ENCODE data around the gene PDE10A. TPM values are rescaled to one million over a fixed set of nuclear protein-coding genes. Genes with fewer than 3 reads are reported as not detected.
"Not testable (repeated sequence)": the region's sequence is repeated elsewhere in the genome, so short reads cannot be mapped to it uniquely, and the experiment has no call there.

Gene PDE10A
- total RNA-seq, 6 donors from 2014 or later: 0.89 to 4.9 (median 1.4) TPM

GRCh38 chr6:165597821-165598220, 65.2 kb downstream of the PDE10A start:
- no peak overlapping the region for H3K27ac ChIP-seq
- no peaks in the 10 kb centered on the region for H3K27me3 ChIP-seq
- peaks cover 0 to 4% (median 0%) of the 10 kb centered on the region in 4 donors for H3K9me3 ChIP-seq
- no peak overlapping the region for H3K4me3 ChIP-seq
- ATAC-seq (ENCODE audit: low FRiP score in 2 of 2) (no peak), DNase-seq (no peak)
- no peak for TF ChIP-seq POLR2A (IDR thresholded peaks at IDR 0.05)
- no peak for TF ChIP-seq CTCF (IDR thresholded peaks at IDR 0.05)
- no peak for TF ChIP-seq POLR2AphosphoS5 (IDR thresholded peaks at IDR 0.05)
- TF ChIP-seq EP300 (IDR thresholded peaks at IDR 0.05): no peak
- no peaks in the 10 kb centered on the region for H3K36me3 ChIP-seq
- 71 to 90% methylated on average over 3 of the region's 3 CpGs for WGBS, 2 donors
- no peaks in the 10 kb centered on the region for H3K4me1 ChIP-seq

GRCh38 chr6:165594584-165595333, 68.3 kb downstream of the PDE10A start:
- Histone ChIP-seq H3K27ac (no peak overlapping the region), H3K4me1 (no peaks in the 10 kb centered on the region), H3K4me3 (no peak overlapping the region), H3K36me3 (no peaks in the 10 kb centered on the region), H3K27me3 (no peaks in the 10 kb centered on the region), H3K9me3 (peaks cover 0 to 4% (median 0%) of the 10 kb centered on the region in 4 donors)
- 74 to 82% methylated on average over 7 of the region's 7 CpGs for WGBS, 2 donors
- DNase-seq (no peak), ATAC-seq (ENCODE audit: low FRiP score in 2 of 2) (no peak)
- TF ChIP-seq EP300 (IDR thresholded peaks at IDR 0.05) (no peak), POLR2A (IDR thresholded peaks at IDR 0.05) (no peak), CTCF (IDR thresholded peaks at IDR 0.05) (no peak), POLR2AphosphoS5 (IDR thresholded peaks at IDR 0.05) (no peak)

- 93 to 97% methylated on average over 4 of the region's 4 CpGs for WGBS, 2 donors
- not testable (repeated sequence) for H3K4me1 ChIP-seq; DNase-seq; ATAC-seq (ENCODE audit: low FRiP score in 2 of 2); H3K27me3 ChIP-seq; H3K4me3 ChIP-seq; H3K27ac ChIP-seq; H3K36me3 ChIP-seq; H3K9me3 ChIP-seq
Observed at GRCh38 chr6:165592947-165593346, 70.1 kb downstream of the PDE10A start.

- no peaks in the 10 kb centered on the region for H3K36me3 ChIP-seq
- peaks cover 0 to 4% (median 2%) of the 10 kb centered on the region in 4 donors for H3K9me3 ChIP-seq
- WGBS, 2 donors: 82 to 83% methylated on average over 1 of the region's 1 CpG
- DNase-seq (no peak), ATAC-seq (ENCODE audit: low FRiP score in 2 of 2) (no peak)
- H3K4me1 ChIP-seq: no peaks in the 10 kb centered on the region
- H3K27ac ChIP-seq: no peak overlapping the region
- no peak for TF ChIP-seq POLR2AphosphoS5 (IDR thresholded peaks at IDR 0.05)
- no peak for TF ChIP-seq EP300 (IDR thresholded peaks at IDR 0.05)
- no peak for TF ChIP-seq POLR2A (IDR thresholded peaks at IDR 0.05)
- no peak for TF ChIP-seq CTCF (IDR thresholded peaks at IDR 0.05)
- no peaks in the 10 kb centered on the region for H3K27me3 ChIP-seq
- no peak overlapping the region for H3K4me3 ChIP-seq
Observed at GRCh38 chr6:165588515-165588914, 74.5 kb downstream of the PDE10A start.

- TF ChIP-seq POLR2A (IDR thresholded peaks at IDR 0.05): no peak
- Histone ChIP-seq H3K36me3 (no peaks in the 10 kb centered on the region), H3K27ac (no peak overlapping the region), H3K4me1 (no peaks in the 10 kb centered on the region), H3K4me3 (no peak overlapping the region), H3K27me3 (no peaks in the 10 kb centered on the region), H3K9me3 (peaks cover 0 to 4% (median 0%) of the 10 kb centered on the region in 4 donors)
- ATAC-seq (ENCODE audit: low FRiP score in 2 of 2) (no peak), DNase-seq (no peak)
- 90 to 93% methylated on average over 5 of the region's 5 CpGs for WGBS, 2 donors
Observed at GRCh38 chr6:165587206-165587605, 75.8 kb downstream of the PDE10A start.

GRCh38 chr6:165586706-165587105, 76.3 kb downstream of the PDE10A start:
- TF ChIP-seq EP300 (IDR thresholded peaks at IDR 0.05): no peak
- no peak for TF ChIP-seq CTCF (IDR thresholded peaks at IDR 0.05)
- no peak for TF ChIP-seq POLR2A (IDR thresholded peaks at IDR 0.05)
- no peak for ATAC-seq (ENCODE audit: low FRiP score in 2 of 2)
- no peak overlapping the region for H3K27ac ChIP-seq
- H3K4me1 ChIP-seq: no peaks in the 10 kb centered on the region
- no peak for DNase-seq
- no peaks in the 10 kb centered on the region for H3K36me3 ChIP-seq
- 62 to 84% methylated on average over 3 of the region's 3 CpGs for WGBS, 2 donors
- H3K4me3 ChIP-seq: no peak overlapping the region
- H3K27me3 ChIP-seq: no peaks in the 10 kb centered on the region
- H3K9me3 ChIP-seq: peaks cover 0 to 4% (median 0%) of the 10 kb centered on the region in 4 donors
